WTC11 (cell line): ENCODE results near the gene CLEC2B.

Experiments
- E2F4 ChIP-seq: sonication (generic); formaldehyde crosslinking; IDR thresholded peaks from 2 replicates; pipeline ENCODE4 v1.8.1; 2022; ENCODE audit warnings: low read depth, mild to moderate bottlenecking, moderate library complexity, missing genetic modification reagents, borderline replicate concordance
- FOXP4 ChIP-seq: sonication (generic); formaldehyde crosslinking; IDR thresholded peaks from 2 replicates; pipeline ENCODE4 v1.8.0; 2022; ENCODE audit warnings: mild to moderate bottlenecking, missing genetic modification reagents
- SMAD3 ChIP-seq: sonication (generic); formaldehyde crosslinking; IDR thresholded peaks from 2 replicates; pipeline ENCODE4 v1.8.0; 2022; ENCODE audit warnings: missing genetic modification reagents, mild to moderate bottlenecking, borderline replicate concordance
- ZNF512 ChIP-seq: sonication (generic); formaldehyde crosslinking; IDR thresholded peaks from 2 replicates; pipeline ENCODE4 v1.8.1; 2022; ENCODE audit warnings: missing genetic modification reagents, borderline replicate concordance
- TF ChIP-seq, protein P1 (sequence below): fragments of 200-600 bp; IDR thresholded peaks from 2 replicates; pipeline ENCODE4 v1.8.0; 2022; ENCODE audit warnings: antibody characterized with exemption

GRCh38 chr12:9809338-9809737, 59.8 kb downstream of the CLEC2B start:
- TF ChIP-seq, protein P1, sequence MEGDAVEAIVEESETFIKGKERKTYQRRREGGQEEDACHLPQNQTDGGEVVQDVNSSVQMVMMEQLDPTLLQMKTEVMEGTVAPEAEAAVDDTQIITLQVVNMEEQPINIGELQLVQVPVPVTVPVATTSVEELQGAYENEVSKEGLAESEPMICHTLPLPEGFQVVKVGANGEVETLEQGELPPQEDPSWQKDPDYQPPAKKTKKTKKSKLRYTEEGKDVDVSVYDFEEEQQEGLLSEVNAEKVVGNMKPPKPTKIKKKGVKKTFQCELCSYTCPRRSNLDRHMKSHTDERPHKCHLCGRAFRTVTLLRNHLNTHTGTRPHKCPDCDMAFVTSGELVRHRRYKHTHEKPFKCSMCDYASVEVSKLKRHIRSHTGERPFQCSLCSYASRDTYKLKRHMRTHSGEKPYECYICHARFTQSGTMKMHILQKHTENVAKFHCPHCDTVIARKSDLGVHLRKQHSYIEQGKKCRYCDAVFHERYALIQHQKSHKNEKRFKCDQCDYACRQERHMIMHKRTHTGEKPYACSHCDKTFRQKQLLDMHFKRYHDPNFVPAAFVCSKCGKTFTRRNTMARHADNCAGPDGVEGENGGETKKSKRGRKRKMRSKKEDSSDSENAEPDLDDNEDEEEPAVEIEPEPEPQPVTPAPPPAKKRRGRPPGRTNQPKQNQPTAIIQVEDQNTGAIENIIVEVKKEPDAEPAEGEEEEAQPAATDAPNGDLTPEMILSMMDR = no peak
- no peak for TF ChIP-seq ZNF512 (CRISPR knock-in tag)
- TF ChIP-seq FOXP4 (CRISPR knock-in tag) = no peak
- no peak for TF ChIP-seq SMAD3
- TF ChIP-seq E2F4 = no peak
